ENCODE results near the gene SPRR2B.

DNA sequence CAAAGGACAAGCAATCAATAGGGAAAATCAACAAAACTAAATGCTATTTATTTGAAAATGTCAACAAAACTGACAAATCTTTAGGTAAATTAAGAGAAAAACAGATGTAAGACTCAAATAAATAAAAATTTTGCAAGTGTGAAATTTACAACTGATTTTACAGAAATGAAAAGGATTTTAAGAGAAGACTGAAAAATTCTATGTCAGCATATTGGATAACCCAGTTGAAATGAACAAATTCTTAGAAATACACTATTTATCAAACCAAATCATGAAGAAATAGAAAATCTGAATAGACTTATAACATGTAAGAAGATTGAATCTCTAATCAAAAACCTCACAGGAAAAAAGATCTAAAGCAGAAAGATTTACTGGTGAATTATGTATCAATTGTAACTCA lies 49.5 kb upstream of the SPRR2B start:
- TF ChIP-seq CTCF (IDR thresholded peaks at IDR 0.05) = no peak
- TF ChIP-seq POLR2A (IDR thresholded peaks at IDR 0.05) = no peak
